ENCODE data around the gene STIMATE. TPM values are rescaled to one million over a fixed set of nuclear protein-coding genes. Genes with fewer than 3 reads are reported as not detected.

Gene STIMATE
- total and polyA plus RNA-seq, 2 experiments from 2014 or later: 11.2 to 23.6 TPM

DNA sequence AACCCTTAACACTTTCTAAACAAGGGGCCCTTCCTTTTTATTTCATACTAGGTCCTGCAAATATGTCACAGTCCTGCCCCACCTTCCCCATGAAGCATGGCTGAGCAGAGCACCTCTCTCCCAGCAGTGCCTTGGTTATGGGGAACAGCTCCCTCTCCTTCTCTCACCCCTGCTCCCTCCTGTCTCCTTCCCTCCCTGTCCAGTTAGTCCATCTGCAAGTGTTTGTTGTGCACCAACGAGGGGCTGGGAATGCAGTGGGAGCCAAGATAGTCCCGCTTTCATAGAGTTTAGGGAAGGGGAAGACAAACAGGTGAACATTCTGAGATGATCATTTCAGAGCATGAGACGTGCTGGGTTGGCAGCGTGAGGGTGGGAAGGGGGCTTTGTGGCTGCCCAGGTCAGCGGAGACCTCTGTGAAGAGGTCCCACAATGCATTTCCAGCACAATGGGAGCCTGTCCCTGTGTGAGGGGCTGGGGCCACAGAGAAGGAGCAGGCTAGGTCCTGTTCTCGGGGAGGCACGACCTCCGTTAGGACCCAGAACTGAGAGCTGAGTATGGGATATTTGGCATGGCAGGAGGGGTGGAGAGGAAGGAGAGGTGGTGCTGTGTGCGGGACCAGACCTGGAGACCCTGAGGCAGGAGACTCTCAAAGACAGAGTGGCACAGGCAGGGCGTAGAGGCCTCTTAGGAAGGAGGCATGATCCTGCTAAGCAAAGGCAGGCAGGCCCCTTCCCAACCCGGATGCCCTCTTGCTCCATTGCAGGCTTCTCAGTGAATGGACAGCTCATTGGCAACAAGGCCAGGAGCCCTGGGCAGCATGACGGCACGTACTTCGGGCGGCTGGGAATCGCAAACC is 108.2 kb downstream of the STIMATE start:
- 0 out of 2 replicates have a peak overlapping the region, but pooled peaks have one; percentile 52 for H2AFZ ChIP-seq
- DNase-seq (ENCODE audit: low spot score) (no peak), ATAC-seq (no peak)
- H3K36me3 Mint-ChIP-seq (ENCODE audit: low read depth): no peaks in the 10 kb centered on the region; the same call in 2 of the 3 replicates
- H3K27me3 ChIP-seq (ENCODE audit: insufficient read depth): no peaks in the 10 kb centered on the region
- H3K4me1 ChIP-seq (ENCODE audit: insufficient read depth): no peaks in the 10 kb centered on the region
- H3K9me2 ChIP-seq (ENCODE audit: insufficient read depth): no peaks in the 10 kb centered on the region
- H4K20me1 ChIP-seq (replicated peaks; ENCODE audit: insufficient read depth): no peaks in the 10 kb centered on the region
- no peak overlapping the region for H3K4me3 ChIP-seq
- no peaks in the 10 kb centered on the region; the same call in 2 of the 3 replicates for H3K4me1 Mint-ChIP-seq
- no peaks in the 10 kb centered on the region for H3F3A ChIP-seq (replicated peaks; ENCODE audit: low read depth)
- peaks cover 29% of the 10 kb centered on the region for H3K27me3 Mint-ChIP-seq (ENCODE audit: insufficient read depth, low read depth, poor library complexity)
- no peak overlapping the region for H3K27ac ChIP-seq (ENCODE audit: low read depth)
- H3K4me2 ChIP-seq: no peak overlapping the region
- no peak for TF ChIP-seq POLR2AphosphoS5 (IDR thresholded peaks at IDR 0.05; ENCODE audit: low read depth)
- H3K4me3 Mint-ChIP-seq: no peak overlapping the region
- H3K27ac Mint-ChIP-seq: no peak overlapping the region
- H3K79me2 ChIP-seq (replicated peaks; ENCODE audit: insufficient read depth): no peaks in the 10 kb centered on the region
- no peaks in the 10 kb centered on the region for H3K9me3 Mint-ChIP-seq
- no peaks in the 10 kb centered on the region for H3K36me3 ChIP-seq (ENCODE audit: insufficient read depth)

- Histone ChIP-seq H3K4me3 (no peak overlapping the region), H3F3A (replicated peaks; ENCODE audit: low read depth) (no peaks in the 10 kb centered on the region), H3K4me1 (ENCODE audit: insufficient read depth) (no peaks in the 10 kb centered on the region), H2AFZ (no peak overlapping the region), H3K27me3 (ENCODE audit: insufficient read depth) (no peaks in the 10 kb centered on the region), H3K27ac (ENCODE audit: low read depth) (no peak overlapping the region), H3K36me3 (ENCODE audit: insufficient read depth) (no peaks in the 10 kb centered on the region), H3K4me2 (no peak overlapping the region), H3K9me2 (ENCODE audit: insufficient read depth) (peaks cover 6% of the 10 kb centered on the region; the same call in 1 of the 2 replicates), H4K20me1 (replicated peaks; ENCODE audit: insufficient read depth) (no peaks in the 10 kb centered on the region), H3K79me2 (replicated peaks; ENCODE audit: insufficient read depth) (no peaks in the 10 kb centered on the region)
- Mint-ChIP-seq H3K9me3 (no peaks in the 10 kb centered on the region), H3K4me1 (no peaks in the 10 kb centered on the region; the same call in 2 of the 3 replicates), H3K27me3 (ENCODE audit: insufficient read depth, low read depth, poor library complexity) (peaks cover 28% of the 10 kb centered on the region), H3K27ac (no peak overlapping the region), H3K36me3 (ENCODE audit: low read depth) (no peaks in the 10 kb centered on the region; the same call in 2 of the 3 replicates), H3K4me3 (no peak overlapping the region)
- TF ChIP-seq ETS1 (IDR thresholded peaks at IDR 0.05) (no peak), NANOG (IDR thresholded peaks at IDR 0.05; ENCODE audit: borderline replicate concordance) (no peak), ZNF331 (CRISPR knock-in tag; IDR thresholded peaks at IDR 0.05; ENCODE audit: low read depth) (no peak), ZNF462 (CRISPR knock-in tag; IDR thresholded peaks at IDR 0.05) (no peak)
- ATAC-seq (no peak), DNase-seq (ENCODE audit: low spot score) (no peak)
Observed at GRCh38 chr3:52787672-52788625, 109.4 kb downstream of the STIMATE start.

Data from GM23338 (cell line).